Caco-2 (cell line): Measurements from ENCODE around the gene PAXX. TPM values are rescaled to one million over a fixed set of nuclear protein-coding genes. Genes with fewer than 3 reads are reported as not detected.

Experiments
- BruUV-seq: library from RNA; stranded (reverse); fragments of 400-500 nt; replicated peaks from 2 replicates; lab custom pipeline; 2021; lab: Mats Ljungman, UMichigan
- CTCF ChIA-PET: fragments of 300-600 bp; sonication (Branson Sonifier 250); formaldehyde crosslinking; loops from one replicate; lab custom pipeline; 2022; ENCODE audit warnings: antibody characterized with exemption; lab: Charles Lee
- POLR2A ChIA-PET: fragments of 300-600 bp; sonication (Branson Sonifier 250); formaldehyde crosslinking; loops from one replicate; lab custom pipeline; 2022; ENCODE audit warnings: antibody characterized with exemption; lab: Charles Lee
- DNase-seq, 2 experiments: peaks; one replicate each; pipeline versions ENCODE4 v3.0.0 to v3.0.0-alpha.2; 2020 to 2022
- H3K27me3 ChIP-seq: replicated peaks from 2 replicates; pipeline ENCODE4 v1.6.0; 2011; ENCODE audit warnings: low read length; ENCODE audit not compliant: control insufficient read depth, insufficient read depth
- H3K36me3 ChIP-seq: 2 replicates; pipeline ENCODE4 v1.5.1; 2011; ENCODE audit warnings: low read length; ENCODE audit not compliant: control insufficient read depth, insufficient read depth
- H3K4me1 ChIP-seq: fragments of 250-450 bp; sonication (Bioruptor Pico); 2 replicates; pipeline ENCODE4 v1.5.1; 2020; ENCODE audit warnings: mild to moderate bottlenecking
- H3K4me3 ChIP-seq: 2 replicates; pipeline ENCODE4 v1.5.1; 2011; ENCODE audit warnings: low read depth, mild to moderate bottlenecking, control low read depth, low read length
- H3K9me3 ChIP-seq: fragments of 250-450 bp; sonication (Bioruptor Pico); 2 replicates; pipeline ENCODE4 v1.5.1; 2020; ENCODE audit warnings: mild to moderate bottlenecking, moderate library complexity
- H3K27ac Mint-ChIP-seq: one replicate; pipeline ENCODE4 v1.8.0; 2022; ENCODE audit warnings: mixed read lengths; ENCODE audit not compliant: unreplicated experiment
- H3K27me3 Mint-ChIP-seq: one replicate; pipeline ENCODE4 v1.8.0; 2022; ENCODE audit warnings: mixed read lengths; ENCODE audit not compliant: insufficient read depth, unreplicated experiment
- H3K36me3 Mint-ChIP-seq: one replicate; pipeline ENCODE4 v1.8.0; 2022; ENCODE audit warnings: mild to moderate bottlenecking, mixed read lengths; ENCODE audit not compliant: insufficient read depth, unreplicated experiment
- H3K4me1 Mint-ChIP-seq: one replicate; pipeline ENCODE4 v1.8.0; 2022; ENCODE audit warnings: low read depth, mixed read lengths; ENCODE audit not compliant: unreplicated experiment
- H3K4me3 Mint-ChIP-seq: one replicate; pipeline ENCODE4 v1.8.0; 2022; ENCODE audit warnings: mild to moderate bottlenecking, moderate library complexity, mixed read lengths; ENCODE audit not compliant: unreplicated experiment
- H3K9me3 Mint-ChIP-seq: one replicate; pipeline ENCODE4 v1.8.0; 2022; ENCODE audit warnings: mixed read lengths; ENCODE audit not compliant: unreplicated experiment
- CTCF ChIP-seq, 2 experiments: fragments of 200-600 bp in 1 of 2; IDR thresholded peaks; 1 replicate in 1 of 2; 2 replicates in 1 of 2; pipeline versions ENCODE4 v1.5.1 to v1.8.0; 2011 to 2022; ENCODE audit warnings: antibody characterized with exemption in 1 of 2, control low read depth in 1 of 2, inconsistent platforms in 1 of 2, low read depth in 1 of 2, low read length in 1 of 2, mild to moderate bottlenecking in 1 of 2, moderate library complexity in 1 of 2; ENCODE audit not compliant: insufficient read depth in 1 of 2, severe bottlenecking in 1 of 2, unreplicated experiment in 1 of 2
- intact Hi-C: fragments of 100-400 bp; cut with micrococcal nuclease; formaldehyde crosslinking; loops from one replicate; pipeline ENCODE4 v1.10.0; 2022; ENCODE audit not compliant: unreplicated experiment
- total RNA-seq: library from RNA; stranded (reverse); gene quantifications from 2 replicates; pipeline ENCODE4 v1.2.3, GENCODE V29; 2022

The PAXX gene
- total RNA-seq, 1 experiment from 2014 or later: 66.2 TPM

- no peaks in the 10 kb centered on the region for H3K27me3 ChIP-seq
- no TSS peak for BruUV-seq
- Mint-ChIP-seq H3K27ac (no peak overlapping the region), H3K4me3 (no peak overlapping the region), H3K27me3 (no peaks in the 10 kb centered on the region), H3K9me3 (no peaks in the 10 kb centered on the region), H3K4me1 (no peaks in the 10 kb centered on the region), H3K36me3 (no peaks in the 10 kb centered on the region)
- POLR2A ChIA-PET: interaction anchor here (0.8 kb wide), 1 partner anchor 17 kb away, joined by 4 read pairs; the partner anchor contains the start of gene PAXX
- no peak for TF ChIP-seq CTCF (IDR thresholded peaks at IDR 0.05; ENCODE audit: insufficient read depth in 1 of 2, low read depth in 1 of 2, low read length in 1 of 2, severe bottlenecking in 1 of 2, unreplicated experiment in 1 of 2)
- no peak for DNase-seq
- H3K4me3 ChIP-seq: no peak overlapping the region
- intact Hi-C loops: no loop called here
- no peaks in the 10 kb centered on the region for H3K4me1 ChIP-seq
- H3K9me3 ChIP-seq: no peaks in the 10 kb centered on the region
- H3K36me3 ChIP-seq: no peaks in the 10 kb centered on the region
- CTCF ChIA-PET: interaction anchor here (1.3 kb wide), 1 partner anchor 55 kb away, joined by 3 read pairs; no protein-coding TSS in a partner anchor
Measured at GRCh38 chr9:136974817-136975535, 17.2 kb upstream of the PAXX start.

- intact Hi-C loops: no loop called here
- H3K4me3 Mint-ChIP-seq: no peak overlapping the region
- no peaks in the 10 kb centered on the region for H3K27me3 Mint-ChIP-seq
- ChIA-PET CTCF (no interaction called here), POLR2A (interaction anchor here (0.8 kb wide), 1 partner anchor 16 kb away, joined by 4 read pairs; the partner anchor contains the start of gene PAXX)
- H3K4me1 ChIP-seq: no peaks in the 10 kb centered on the region
- no peaks in the 10 kb centered on the region for H3K36me3 ChIP-seq
- H3K9me3 Mint-ChIP-seq: no peaks in the 10 kb centered on the region
- H3K27me3 ChIP-seq: no peaks in the 10 kb centered on the region
- no peak for TF ChIP-seq CTCF (IDR thresholded peaks at IDR 0.05; ENCODE audit: insufficient read depth in 1 of 2, low read depth in 1 of 2, low read length in 1 of 2, severe bottlenecking in 1 of 2, unreplicated experiment in 1 of 2)
- no peak for DNase-seq
- H3K36me3 Mint-ChIP-seq: no peaks in the 10 kb centered on the region
- no peaks in the 10 kb centered on the region for H3K9me3 ChIP-seq
- no peaks in the 10 kb centered on the region for H3K4me1 Mint-ChIP-seq
- H3K4me3 ChIP-seq: no peak overlapping the region
- no TSS peak for BruUV-seq
- H3K27ac Mint-ChIP-seq: no peak overlapping the region
Measured at GRCh38 chr9:136975644-136976043, 16.6 kb upstream of the PAXX start.

GRCh38 chr9:136977223-136977622 is 15.0 kb upstream of the PAXX start, which contains the start of gene PTGDS:
Gene PTGDS, plus strand, starts transcription at chr9:136977504. Its CDS starts 75 bp downstream, at chr9:136977579.
- Histone ChIP-seq H3K4me3 (no peak within 1 kb of the TSS), H3K36me3 (no peaks in the 10 kb centered on the region), H3K9me3 (no peaks in the 10 kb centered on the region), H3K4me1 (no peaks in the 10 kb centered on the region), H3K27me3 (no peaks in the 10 kb centered on the region)
- no peak for TF ChIP-seq CTCF (IDR thresholded peaks at IDR 0.05; ENCODE audit: insufficient read depth in 1 of 2, low read depth in 1 of 2, low read length in 1 of 2, severe bottlenecking in 1 of 2, unreplicated experiment in 1 of 2)
- no peaks in the 10 kb centered on the region for H3K36me3 Mint-ChIP-seq
- CTCF ChIA-PET: interaction anchor here (1.0 kb wide), 1 partner anchor 58 kb away, joined by 3 read pairs; no protein-coding TSS in a partner anchor
- no peak for DNase-seq
- BruUV-seq: no TSS peak
- H3K4me1 Mint-ChIP-seq: no peaks in the 10 kb centered on the region
- no peaks in the 10 kb centered on the region for H3K9me3 Mint-ChIP-seq
- H3K27me3 Mint-ChIP-seq: no peaks in the 10 kb centered on the region
- intact Hi-C loops: no loop called here
- POLR2A ChIA-PET: no interaction called here
- no peak within 1 kb of the TSS for H3K4me3 Mint-ChIP-seq
- H3K27ac Mint-ChIP-seq: no peak within 1 kb of the TSS
